Adipocyte (in vitro differentiated cells): ENCODE data around the gene FCN1.

Source experiments
- DNase-seq: peaks from one replicate; pipeline ENCODE4 v3.0.0-alpha.2; 2015; ENCODE audit warnings: low read depth
- H3K27me3 ChIP-seq: replicated peaks from 2 replicates; pipeline ENCODE4 v1.7.0; 2013; ENCODE audit warnings: mild to moderate bottlenecking, low read length, moderate library complexity; ENCODE audit not compliant: control insufficient read depth, insufficient read depth
- H3K36me3 ChIP-seq: 2 replicates; pipeline ENCODE4 v1.7.0; 2013; ENCODE audit warnings: low read length, mild to moderate bottlenecking, moderate library complexity; ENCODE audit not compliant: control insufficient read depth, insufficient read depth, severe bottlenecking
- H3K4me1 ChIP-seq: 2 replicates; pipeline ENCODE4 v1.7.0; 2013; ENCODE audit warnings: mild to moderate bottlenecking, low read length, moderate library complexity; ENCODE audit not compliant: control insufficient read depth, insufficient read depth
- H3K4me3 ChIP-seq: 2 replicates; pipeline ENCODE4 v1.7.0; 2013; ENCODE audit warnings: mild to moderate bottlenecking, low read length, moderate library complexity
- H3K9ac ChIP-seq: 2 replicates; pipeline ENCODE4 v1.7.0; 2013; ENCODE audit warnings: mild to moderate bottlenecking, low read length, moderate library complexity
- H3K9me3 ChIP-seq: 2 replicates; pipeline ENCODE4 v1.7.0; 2013; ENCODE audit warnings: mild to moderate bottlenecking, low read length, moderate library complexity; ENCODE audit not compliant: control insufficient read depth

The FCN1 gene

DNA sequence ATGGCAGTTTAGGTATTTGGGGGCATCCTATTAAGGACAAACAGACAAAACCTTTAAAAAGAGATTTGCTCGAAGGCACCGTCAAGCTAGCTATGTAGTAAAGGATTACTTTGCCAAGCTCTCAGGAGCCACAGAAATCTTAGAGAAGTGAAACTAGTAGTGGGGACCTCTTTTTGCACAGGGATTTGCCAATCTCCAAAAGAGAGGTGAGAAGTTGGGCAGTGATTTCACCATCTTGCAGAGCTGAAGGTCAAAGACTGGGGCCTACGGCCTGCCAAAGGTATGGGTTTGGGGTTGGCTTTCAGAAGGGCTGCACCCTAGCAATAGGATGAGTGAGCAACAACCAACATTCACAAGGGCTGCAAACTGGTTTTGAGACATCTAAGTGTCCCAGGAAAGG, 1.6 kb upstream of the FCN1 start:
- DNase-seq: no peak
- peaks cover 7% of the 10 kb centered on the region for H3K4me1 ChIP-seq
- H3K27me3 ChIP-seq: peaks cover 26% of the 10 kb centered on the region
- no peak overlapping the region for H3K9ac ChIP-seq
- no peaks in the 10 kb centered on the region for H3K36me3 ChIP-seq
- H3K9me3 ChIP-seq: peaks cover 19% of the 10 kb centered on the region
- no peak overlapping the region for H3K4me3 ChIP-seq

DNA sequence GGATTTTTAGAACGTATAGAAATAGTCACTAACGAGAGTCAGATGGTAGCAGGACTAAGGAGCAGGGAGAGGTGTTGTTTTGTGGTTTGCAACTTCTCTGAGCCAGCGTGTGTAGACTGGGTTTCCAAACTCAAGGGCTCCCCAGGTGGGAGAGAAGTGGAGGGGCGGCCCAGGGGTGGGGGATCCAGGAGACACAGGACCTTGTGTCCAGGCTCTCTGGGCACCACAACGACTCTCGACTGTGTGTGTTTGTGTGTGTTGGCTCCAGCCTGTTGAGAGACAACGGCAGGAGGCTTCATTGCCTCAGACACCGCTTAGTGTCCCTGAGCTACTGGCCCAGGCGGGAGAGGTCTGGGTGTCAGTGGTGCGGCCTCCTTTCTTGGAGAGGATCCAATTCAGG, 934 bp upstream of the FCN1 start:
- H3K9me3 ChIP-seq: peaks cover 19% of the 10 kb centered on the region
- no peak for DNase-seq
- H3K4me3 ChIP-seq: no peak overlapping the region
- H3K27me3 ChIP-seq: peaks cover 31% of the 10 kb centered on the region
- H3K4me1 ChIP-seq: peaks cover 7% of the 10 kb centered on the region
- no peaks in the 10 kb centered on the region for H3K36me3 ChIP-seq
- H3K9ac ChIP-seq: no peak overlapping the region

DNA sequence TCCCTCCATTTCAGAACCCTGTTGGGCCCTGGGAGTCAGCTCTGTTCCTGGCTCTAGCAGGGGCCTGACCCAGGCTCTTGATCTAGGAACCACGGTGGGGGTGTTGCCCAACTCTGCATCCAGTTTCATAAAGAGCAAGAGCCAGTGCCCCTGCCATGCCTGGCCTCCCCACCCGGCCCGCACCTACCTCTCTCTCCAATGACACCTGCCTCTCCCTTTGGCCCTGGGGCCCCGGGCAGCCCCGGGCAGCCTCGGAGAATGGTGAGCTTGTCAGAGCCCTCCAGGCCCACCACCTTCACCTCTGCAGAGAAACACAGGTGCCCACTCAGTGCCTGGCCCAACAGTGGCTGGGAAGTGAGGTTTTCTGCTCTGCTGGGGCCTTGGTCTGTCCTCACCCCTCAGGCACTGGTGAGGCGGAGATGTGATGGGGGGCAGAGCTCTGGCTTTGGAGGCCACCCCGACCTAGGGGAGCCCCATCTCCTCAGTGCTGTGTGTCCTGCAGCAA, 1.5 kb downstream of the FCN1 start:
- Histone ChIP-seq H3K4me3 (no peak overlapping the region), H3K9me3 (peaks cover 19% of the 10 kb centered on the region), H3K27me3 (peaks cover 35% of the 10 kb centered on the region), H3K36me3 (no peaks in the 10 kb centered on the region), H3K9ac (no peak overlapping the region), H3K4me1 (peaks cover 4% of the 10 kb centered on the region)
- DNase-seq: no peak

DNA sequence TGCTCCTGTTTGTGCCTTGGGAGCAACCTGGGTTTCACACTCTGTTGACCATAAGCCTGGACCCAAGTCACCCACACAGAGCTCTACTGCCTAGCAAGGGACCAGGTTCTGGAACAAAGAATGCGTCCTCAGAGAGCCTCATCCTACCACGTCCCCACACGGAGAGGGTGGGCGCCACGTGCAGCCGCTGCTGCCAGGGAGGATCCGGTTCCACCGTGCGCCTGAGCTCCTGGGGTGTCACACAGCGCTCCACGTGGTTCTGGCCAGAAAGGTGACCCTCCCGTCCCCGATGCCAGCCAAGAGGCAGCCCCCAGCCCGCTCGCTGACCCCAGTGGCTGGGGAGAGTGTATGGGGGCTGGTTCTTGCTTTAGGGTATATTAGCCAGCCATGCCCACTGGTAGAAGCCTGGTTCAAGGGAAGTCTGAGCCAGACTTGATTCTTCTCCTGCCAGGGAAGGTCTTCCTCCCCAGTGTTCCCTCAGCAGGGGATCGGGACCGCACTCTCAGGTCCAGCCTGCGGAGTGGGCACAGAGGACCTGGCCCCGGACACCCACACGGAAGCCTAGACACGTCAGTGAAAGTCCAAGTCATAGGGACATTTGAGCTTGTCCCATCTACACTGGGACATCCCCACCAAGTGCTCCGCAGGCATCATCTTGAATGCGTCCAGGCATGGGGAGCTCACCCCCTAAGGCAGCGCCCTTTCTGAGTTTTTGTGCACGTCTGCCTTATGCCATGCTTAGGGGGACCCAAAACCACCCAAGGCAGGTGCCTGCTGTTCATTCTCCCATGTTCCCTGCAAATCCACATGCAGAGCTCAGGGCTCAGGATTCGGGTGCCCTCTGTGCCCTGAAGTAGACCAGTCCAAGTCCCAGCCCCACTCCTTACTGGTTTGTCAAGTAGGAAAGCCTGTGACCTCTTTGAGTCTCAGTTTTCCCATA, 2.4 kb downstream of the FCN1 start:
- Histone ChIP-seq H3K9me3 (peaks cover 19% of the 10 kb centered on the region), H3K9ac (no peak overlapping the region), H3K4me3 (no peak overlapping the region), H3K36me3 (no peaks in the 10 kb centered on the region), H3K4me1 (peaks cover 4% of the 10 kb centered on the region), H3K27me3 (peaks cover 43% of the 10 kb centered on the region)
- no peak for DNase-seq

DNA sequence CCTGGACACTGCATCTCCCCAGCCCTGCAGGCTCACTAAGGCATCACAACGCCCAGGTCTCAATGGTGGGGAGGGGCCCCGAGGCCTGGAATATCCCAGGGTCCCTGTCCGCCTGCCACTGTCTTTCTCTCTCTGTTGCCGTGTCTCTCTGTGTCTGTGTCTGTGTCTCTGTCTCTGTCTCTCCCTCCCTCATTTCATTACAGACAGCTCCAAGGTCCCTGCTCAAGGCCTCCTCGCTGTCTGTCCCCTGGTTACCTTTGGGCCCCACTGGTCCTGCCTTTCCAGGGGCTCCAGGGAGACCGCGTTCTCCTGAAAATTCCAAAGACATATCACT, 3.2 kb downstream of the FCN1 start:
- Histone ChIP-seq H3K4me3 (no peak overlapping the region), H3K9ac (no peak overlapping the region), H3K36me3 (no peaks in the 10 kb centered on the region), H3K9me3 (peaks cover 10% of the 10 kb centered on the region), H3K27me3 (peaks cover 50% of the 10 kb centered on the region), H3K4me1 (peaks cover 4% of the 10 kb centered on the region)
- DNase-seq: no peak

DNA sequence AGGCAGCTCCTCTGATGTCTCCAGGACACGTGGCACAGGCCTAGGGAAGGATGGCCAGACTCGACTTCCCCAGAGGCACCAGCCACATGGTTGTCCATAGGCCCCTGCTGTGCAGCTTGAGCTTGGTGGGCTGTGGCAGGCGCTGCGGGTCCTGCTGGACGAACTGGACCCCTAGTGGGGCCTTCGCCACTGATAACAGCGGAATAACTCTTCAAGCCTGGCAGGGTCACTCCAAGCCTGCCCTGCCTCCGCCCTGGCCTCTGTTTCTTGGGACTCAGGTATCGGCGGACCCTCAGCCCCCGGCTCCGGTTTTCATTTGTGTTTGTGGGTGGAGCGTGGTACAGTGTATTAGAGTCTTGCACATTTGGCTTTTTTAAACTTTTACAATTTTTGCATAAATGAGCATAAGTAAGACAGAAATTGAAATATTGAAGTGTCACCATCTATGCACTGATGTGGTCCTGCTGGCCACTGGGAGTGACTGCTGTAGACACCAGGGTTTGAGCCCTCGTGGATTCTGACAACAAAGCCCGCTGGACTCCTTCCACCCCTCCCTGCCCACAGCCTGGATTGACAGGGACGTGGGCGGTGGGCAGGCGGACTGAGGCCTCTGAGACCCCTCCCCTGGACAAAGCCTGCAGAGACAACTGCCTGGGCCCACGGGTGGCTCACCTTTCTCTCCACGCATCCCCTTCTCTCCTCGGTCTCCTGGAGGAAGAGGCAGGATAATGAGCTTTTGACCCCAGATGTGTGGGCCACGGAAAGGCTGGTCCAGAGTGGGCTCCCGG, 3.8 kb downstream of the FCN1 start:
- peaks cover 5% of the 10 kb centered on the region for H3K9me3 ChIP-seq
- H3K27me3 ChIP-seq: peaks cover 51% of the 10 kb centered on the region
- no peak overlapping the region for H3K9ac ChIP-seq
- no peaks in the 10 kb centered on the region for H3K36me3 ChIP-seq
- no peak overlapping the region for H3K4me3 ChIP-seq
- no peak for DNase-seq
- peaks cover 4% of the 10 kb centered on the region for H3K4me1 ChIP-seq

DNA sequence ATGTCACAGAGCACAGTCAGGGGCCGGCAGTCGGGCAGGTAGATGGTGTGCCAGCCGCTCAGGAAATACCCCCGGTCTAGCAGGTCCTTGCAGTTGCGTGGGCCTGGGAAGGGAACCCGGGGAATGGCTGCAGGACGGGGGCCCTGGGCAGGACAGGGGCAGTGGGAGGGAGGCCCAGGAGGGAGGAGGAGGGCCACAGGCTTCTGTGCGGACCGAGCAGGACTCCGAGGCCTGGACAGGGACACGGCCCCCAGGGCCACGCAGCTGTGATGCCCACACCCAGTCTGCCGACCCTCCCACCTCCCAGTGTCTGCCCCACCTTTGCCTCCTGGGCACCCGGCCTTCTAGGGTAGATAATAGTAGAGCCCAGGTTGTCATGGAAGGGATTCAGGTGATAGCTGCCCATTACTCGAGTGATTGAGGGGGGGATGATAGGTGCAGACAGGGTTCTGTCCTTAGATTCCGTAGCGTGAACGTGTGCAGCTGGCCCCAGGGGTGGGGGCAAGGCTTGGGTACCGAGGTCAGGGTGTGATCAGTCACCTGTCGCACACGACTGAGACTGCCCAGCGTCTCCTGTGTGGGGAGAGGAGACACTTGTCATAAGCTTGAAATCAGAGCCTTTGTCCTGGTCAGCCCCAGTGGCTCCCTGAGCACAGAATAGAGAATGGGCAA, 4.5 kb downstream of the FCN1 start:
- Histone ChIP-seq H3K4me3 (no peak overlapping the region), H3K36me3 (no peaks in the 10 kb centered on the region), H3K27me3 (peaks cover 57% of the 10 kb centered on the region), H3K9ac (no peak overlapping the region), H3K4me1 (peaks cover 4% of the 10 kb centered on the region), H3K9me3 (no peaks in the 10 kb centered on the region)
- no peak for DNase-seq

DNA sequence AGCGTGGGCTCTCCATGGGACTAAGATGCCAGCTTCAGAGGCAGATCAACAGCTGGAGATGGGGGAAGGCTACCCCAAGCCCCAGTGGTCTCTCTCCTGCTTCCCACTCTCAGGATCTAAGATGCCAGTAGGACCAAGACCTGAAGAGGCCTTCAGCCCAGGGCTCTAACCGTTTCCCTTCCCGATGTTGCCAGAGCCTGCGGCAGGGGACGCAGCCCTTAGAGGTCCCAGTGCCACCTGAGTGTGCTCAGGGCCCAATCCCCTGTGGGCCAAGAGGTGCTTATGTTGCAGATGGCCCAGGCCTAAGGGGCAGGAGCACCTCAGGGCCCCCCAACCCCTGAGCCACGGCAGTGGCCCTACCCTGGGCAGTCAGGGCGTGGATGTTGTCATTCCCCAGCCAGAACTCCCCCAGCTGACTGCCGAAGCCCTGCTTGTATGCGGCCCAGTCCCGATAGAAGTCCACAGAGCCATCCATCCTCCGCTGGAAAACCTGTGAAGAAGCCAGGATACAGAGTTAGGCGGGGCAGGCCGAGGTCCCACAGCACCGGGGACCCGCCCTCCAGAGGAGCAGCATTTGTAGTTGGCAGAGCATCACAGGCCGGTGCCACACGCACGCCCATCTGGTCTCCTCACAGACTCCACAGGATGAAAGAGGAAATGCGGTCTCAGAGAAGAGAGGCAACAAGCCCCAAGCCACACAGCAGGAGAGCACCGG, 5.4 kb downstream of the FCN1 start:
- no peak overlapping the region for H3K9ac ChIP-seq
- H3K27me3 ChIP-seq: peaks cover 58% of the 10 kb centered on the region
- no peaks in the 10 kb centered on the region for H3K9me3 ChIP-seq
- no peak overlapping the region for H3K4me3 ChIP-seq
- peaks cover under 1% of the 10 kb centered on the region for H3K4me1 ChIP-seq
- DNase-seq: no peak
- no peaks in the 10 kb centered on the region for H3K36me3 ChIP-seq

DNA sequence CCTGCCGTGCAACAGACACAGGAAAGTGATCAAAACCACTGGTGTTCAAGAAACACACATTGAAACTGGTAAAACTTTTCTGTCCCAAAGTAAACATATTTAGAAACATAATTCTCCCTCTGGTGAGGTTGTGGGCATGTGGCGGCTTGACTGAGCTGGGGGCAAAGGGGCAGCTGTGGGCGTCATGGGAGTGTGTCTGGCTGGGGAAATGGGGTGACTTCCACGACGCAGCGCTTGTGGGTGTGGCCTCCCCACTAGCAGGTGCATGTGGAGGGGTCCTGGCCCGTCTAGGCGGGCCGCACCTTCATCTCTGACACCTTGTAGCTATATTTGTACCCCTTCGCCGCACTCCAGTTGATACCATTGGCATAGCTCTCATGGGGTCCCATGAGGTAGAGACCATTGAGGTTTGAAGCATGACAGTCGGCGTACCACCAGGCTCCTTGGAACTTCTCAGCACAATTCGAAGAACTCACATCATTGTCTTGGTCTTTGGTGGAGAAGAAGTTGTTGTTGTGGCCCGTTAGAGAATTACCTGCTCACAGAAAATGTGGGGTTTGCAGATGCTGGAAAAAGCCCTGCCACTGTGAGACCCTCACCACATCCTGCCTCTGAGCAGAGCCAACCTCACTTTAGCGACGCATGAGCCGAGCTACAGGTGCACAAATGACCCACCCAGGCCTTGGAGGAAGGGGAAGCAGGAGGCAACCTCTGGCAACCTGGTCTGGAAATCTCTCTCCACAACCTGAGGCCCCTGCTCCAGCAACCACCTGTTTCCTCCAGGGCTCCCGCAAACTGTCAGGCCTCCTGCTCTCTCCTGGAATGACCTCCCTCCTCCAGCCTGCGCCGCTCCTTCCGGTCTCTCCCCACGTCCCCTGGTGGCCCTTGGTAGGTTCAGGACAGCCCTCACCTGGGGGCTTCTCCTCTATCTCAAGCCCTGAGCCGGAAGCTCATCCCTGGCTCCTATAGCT, 7.9 kb downstream of the FCN1 start:
- H3K4me1 ChIP-seq: no peaks in the 10 kb centered on the region
- no peaks in the 10 kb centered on the region for H3K36me3 ChIP-seq
- no peaks in the 10 kb centered on the region for H3K9me3 ChIP-seq
- peaks cover 43% of the 10 kb centered on the region for H3K27me3 ChIP-seq
- H3K9ac ChIP-seq: no peak overlapping the region
- no peak for DNase-seq
- no peak overlapping the region for H3K4me3 ChIP-seq
